ENCODE data around the gene KRTAP12-3. TPM values are rescaled to one million over a fixed set of nuclear protein-coding genes. Genes with fewer than 3 reads are reported as not detected.

Gene KRTAP12-3
- total RNA-seq, 3 donors from 2014 or later, result not detected

- intact Hi-C loops (cut with DNase I, micrococcal nuclease), result no loop called here
- DNase-seq (no peak), ATAC-seq (no peak)
- no peaks in the 10 kb centered on the region for H3K36me3 ChIP-seq (ENCODE audit: low read depth)
- no peak overlapping the region for H3K4me3 ChIP-seq
- TF ChIP-seq CTCF (IDR thresholded peaks at IDR 0.05), result no peak
- no peaks in the 10 kb centered on the region for H3K9me3 ChIP-seq
- H3K4me1 ChIP-seq (ENCODE audit: low read depth), result peaks cover 2% of the 10 kb centered on the region
These were observed 43.3 kb downstream of the KRTAP12-3 start for GRCh38 chr21:44701023-44701400.

GRCh38 chr21:44701541-44701940 is 43.8 kb downstream of the KRTAP12-3 start:
- no peaks in the 10 kb centered on the region for H3K9me3 ChIP-seq
- peak in 2 of 3 donors; percentile 18 to 69 for DNase-seq

GRCh38 chr21:44702111-44702972 is 44.6 kb downstream of the KRTAP12-3 start:
- no peak for DNase-seq
- no peak for ATAC-seq

More at GRCh38 chr21:44701541-44701940, 43.8 kb downstream of the KRTAP12-3 start:
- no peak for TF ChIP-seq CTCF (IDR thresholded peaks at IDR 0.05)
- Histone ChIP-seq H3K4me3 (no peak overlapping the region), H3K4me1 (ENCODE audit: low read depth) (peaks cover 2% of the 10 kb centered on the region), H3K36me3 (ENCODE audit: low read depth) (no peaks in the 10 kb centered on the region)
- peak; percentile 60 for ATAC-seq
- intact Hi-C loops (cut with DNase I, micrococcal nuclease), result no loop called here

GRCh38 chr21:44702973-44703730 is 45.4 kb downstream of the KRTAP12-3 start:
- DNase-seq, result no peak
- Histone ChIP-seq H3K36me3 (ENCODE audit: low read depth) (no peaks in the 10 kb centered on the region), H3K9me3 (no peaks in the 10 kb centered on the region), H3K4me3 (no peak overlapping the region), H3K4me1 (ENCODE audit: low read depth) (peaks cover 2% of the 10 kb centered on the region)
- no peak for ATAC-seq
- no peak for TF ChIP-seq CTCF (IDR thresholded peaks at IDR 0.05)
- intact Hi-C loops (cut with DNase I, micrococcal nuclease), result no loop called here

More at GRCh38 chr21:44702111-44702972, 44.6 kb downstream of the KRTAP12-3 start:
- TF ChIP-seq CTCF (IDR thresholded peaks at IDR 0.05), result no peak
- no peak overlapping the region for H3K4me3 ChIP-seq
- H3K36me3 ChIP-seq (ENCODE audit: low read depth), result no peaks in the 10 kb centered on the region
- peaks cover 2% of the 10 kb centered on the region for H3K4me1 ChIP-seq (ENCODE audit: low read depth)
- intact Hi-C loops (cut with DNase I, micrococcal nuclease), result no loop called here
- no peaks in the 10 kb centered on the region for H3K9me3 ChIP-seq

- TF ChIP-seq CTCF (IDR thresholded peaks at IDR 0.05), result no peak
- Histone ChIP-seq H3K9me3 (no peaks in the 10 kb centered on the region), H3K4me1 (ENCODE audit: low read depth) (peaks cover 2% of the 10 kb centered on the region), H3K4me3 (no peak overlapping the region), H3K36me3 (ENCODE audit: low read depth) (no peaks in the 10 kb centered on the region)
- intact Hi-C loops (cut with DNase I, micrococcal nuclease), result no loop called here
- no peak for ATAC-seq
- DNase-seq, result no peak
These were observed 46.3 kb downstream of the KRTAP12-3 start for GRCh38 chr21:44703731-44704635.

Measured in mucosa of descending colon (tissue), 3 donors.